GM04503 (cell line): ENCODE data around the gene SRPK3.
"Not testable (repeated sequence)": the region's sequence is repeated elsewhere in the genome, so short reads cannot be mapped to it uniquely, and the experiment has no call there.

ENCODE experiments used
- DNase-seq: peaks from one replicate; pipeline ENCODE4 v3.0.0-alpha.2; 2012; ENCODE audit warnings: low read depth

Gene SRPK3

GRCh38 chrX:153807976-153808375 is 27.1 kb downstream of the SRPK3 start:
- no peak for DNase-seq

DNA sequence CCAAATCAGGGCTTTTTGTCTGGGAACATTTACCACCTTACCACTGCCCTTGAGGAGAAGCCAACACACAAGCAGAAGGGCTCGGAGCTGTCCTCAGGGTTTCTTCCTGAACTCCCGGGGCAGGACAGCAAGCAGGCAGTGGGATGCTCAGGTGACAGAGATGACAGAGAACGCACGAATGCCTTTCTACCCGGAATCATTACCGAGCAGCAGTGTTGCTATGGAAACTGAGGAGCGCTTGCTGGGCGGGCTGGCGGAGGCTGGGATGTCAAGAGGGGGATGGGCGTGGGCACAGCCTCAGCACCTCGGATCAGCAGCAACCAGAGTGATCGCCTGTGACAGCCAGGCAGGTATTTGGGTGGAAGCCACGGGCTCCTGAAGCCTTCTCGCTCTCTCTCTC is 31.4 kb downstream of the SRPK3 start:
- DNase-seq: no peak

GRCh38 chrX:153813161-153813560 is 32.3 kb downstream of the SRPK3 start:
- DNase-seq: no peak

DNA sequence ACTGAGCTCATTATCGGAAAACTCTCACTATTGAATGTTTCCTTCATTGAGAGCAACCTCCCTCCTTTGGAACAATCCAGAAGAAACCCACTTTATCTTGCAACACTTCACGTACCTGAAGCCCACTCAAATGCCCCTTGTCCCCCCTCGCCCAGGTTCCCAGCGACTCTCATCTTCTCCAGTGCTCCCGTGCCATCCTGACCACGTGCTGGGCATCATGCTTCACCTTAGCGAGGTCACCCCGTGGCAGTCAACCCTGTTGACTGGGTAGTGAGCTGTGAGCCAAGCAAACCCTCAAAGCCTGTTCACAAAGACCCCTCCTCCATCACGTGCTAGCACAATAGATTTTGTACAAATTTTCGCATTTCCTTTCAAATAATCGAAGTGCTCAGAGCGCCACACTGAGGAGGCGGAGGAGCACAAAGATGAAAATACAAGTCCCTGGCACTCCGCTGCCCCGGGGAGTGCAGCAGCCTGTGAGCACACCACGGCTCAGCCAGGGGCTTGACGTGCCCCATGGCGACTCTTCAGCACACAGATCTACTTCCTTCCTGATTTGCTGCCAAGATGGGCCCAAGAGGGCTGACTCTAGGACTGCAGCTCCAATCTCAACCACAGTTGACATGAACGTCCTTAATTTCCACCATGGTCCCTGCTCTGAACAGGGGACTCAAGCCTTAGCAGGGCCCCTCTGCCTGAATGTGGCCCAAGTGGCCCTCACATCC is 33.9 kb downstream of the SRPK3 start:
- DNase-seq: no peak

GRCh38 chrX:153816831-153817690 is 36.2 kb downstream of the SRPK3 start:
- no peak for DNase-seq

DNA sequence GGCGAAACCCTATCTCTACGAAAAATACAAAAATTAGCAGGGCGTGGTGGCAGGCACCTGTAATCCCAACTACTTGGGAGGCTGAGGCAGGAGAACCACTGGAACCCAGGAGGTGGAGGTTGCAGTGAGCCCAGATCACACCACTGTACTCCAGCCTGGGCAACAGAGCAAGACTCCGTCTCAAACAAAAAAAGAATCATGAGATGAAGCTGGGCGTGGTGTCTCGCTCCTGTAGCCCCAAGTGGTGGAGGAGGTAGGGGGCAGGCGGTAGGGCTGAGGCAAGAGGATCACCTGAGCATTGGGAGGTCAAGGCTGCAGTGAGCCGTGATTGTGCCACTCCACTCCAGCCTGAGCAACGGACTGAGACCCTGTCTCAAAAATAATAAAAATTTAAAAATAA is 37.2 kb downstream of the SRPK3 start:
- not testable (repeated sequence) for DNase-seq

GRCh38 chrX:153818571-153819383 is 37.9 kb downstream of the SRPK3 start:
- no peak for DNase-seq

DNA sequence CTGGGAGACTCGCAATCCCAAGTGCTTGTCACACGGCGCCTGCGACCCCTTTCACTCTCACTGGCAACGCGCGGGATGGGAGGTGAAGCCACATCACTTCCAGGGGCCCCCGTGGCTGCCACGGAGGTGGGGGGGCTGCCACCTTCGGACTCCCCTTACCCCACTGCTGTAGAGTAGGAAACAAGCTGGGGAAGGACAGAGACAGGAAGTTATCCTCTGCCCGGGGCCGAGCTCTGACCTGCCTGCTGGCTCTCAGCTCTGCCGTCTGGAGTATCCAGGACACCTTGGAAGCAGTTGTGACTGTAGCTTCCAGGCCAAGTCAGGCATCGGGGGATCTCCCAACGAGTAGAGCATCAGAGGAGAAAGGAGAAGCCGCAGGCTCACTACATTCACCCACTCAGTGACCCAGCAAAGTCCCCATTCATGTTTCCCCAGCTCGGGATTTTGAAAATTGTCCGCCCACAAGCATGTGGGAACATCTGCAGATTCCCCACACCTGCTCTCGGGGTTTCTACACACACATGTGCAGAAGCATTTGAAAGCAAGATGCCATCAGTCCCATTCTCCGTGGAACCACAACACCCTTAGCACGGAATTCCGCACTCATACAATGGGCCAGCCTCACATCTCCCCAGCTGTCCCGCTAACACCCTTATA is 38.7 kb downstream of the SRPK3 start:
- DNase-seq: no peak

DNA sequence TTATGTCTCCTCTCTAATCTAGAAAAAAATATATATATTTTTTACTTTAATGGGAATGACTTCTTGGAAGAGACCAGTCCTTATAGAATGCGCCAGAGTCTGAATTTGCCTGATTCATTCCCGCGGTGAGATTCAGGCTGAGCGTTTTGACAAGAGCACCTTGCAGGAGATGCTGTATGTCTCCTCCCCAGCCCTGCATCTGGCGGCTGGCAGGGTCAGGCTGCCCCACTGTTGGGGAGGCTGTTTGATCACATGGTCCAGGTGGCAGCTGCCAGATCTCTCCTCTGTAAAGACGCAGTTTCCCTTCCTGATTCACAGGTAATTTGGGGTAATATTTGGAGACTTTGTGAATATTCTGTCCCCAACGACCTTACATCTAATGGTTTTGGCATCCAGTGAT is 39.8 kb downstream of the SRPK3 start:
- no peak for DNase-seq

DNA sequence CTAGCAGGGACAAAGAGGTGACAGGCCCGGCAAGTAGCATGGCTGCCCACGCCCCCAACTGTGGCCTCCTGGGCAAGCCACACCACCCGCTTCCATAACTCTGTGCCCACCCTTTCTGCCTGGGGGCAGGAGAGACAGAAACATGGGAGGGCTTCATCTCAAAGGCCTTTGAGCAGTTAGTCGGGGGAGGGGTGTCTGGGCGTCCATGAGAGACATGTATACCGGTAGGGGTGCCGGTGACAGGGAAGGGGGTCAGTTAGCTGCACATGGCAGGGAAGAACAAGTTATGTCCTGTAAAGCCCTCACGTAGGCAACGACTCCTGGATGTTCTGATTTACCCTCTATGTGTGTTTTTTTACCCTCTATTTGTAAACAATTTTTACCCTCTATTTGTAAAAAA is 40.2 kb downstream of the SRPK3 start:
- DNase-seq: no peak

- no peak for DNase-seq
These were observed 43.5 kb downstream of the SRPK3 start for GRCh38 chrX:153824348-153824747.

DNA sequence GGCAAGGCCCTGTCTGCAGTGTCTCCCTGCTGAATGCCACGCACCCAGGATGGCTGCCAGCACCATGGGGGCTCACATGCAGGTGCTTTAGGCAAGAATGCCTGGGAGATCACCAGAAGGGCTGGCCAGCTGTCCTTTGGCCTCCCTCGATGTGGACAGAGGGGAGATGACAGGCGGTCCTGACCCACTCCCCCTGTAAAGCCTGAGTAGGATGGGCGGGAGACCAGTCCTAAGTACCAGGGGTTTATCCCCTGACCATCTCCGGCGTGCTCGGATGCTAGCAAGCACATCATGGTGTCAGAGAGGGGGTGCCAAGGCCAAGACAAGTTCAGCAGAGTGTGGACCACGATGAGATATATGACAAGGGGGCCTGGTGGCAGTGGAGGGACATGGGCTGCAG is 44.2 kb downstream of the SRPK3 start:
- DNase-seq: no peak

DNA sequence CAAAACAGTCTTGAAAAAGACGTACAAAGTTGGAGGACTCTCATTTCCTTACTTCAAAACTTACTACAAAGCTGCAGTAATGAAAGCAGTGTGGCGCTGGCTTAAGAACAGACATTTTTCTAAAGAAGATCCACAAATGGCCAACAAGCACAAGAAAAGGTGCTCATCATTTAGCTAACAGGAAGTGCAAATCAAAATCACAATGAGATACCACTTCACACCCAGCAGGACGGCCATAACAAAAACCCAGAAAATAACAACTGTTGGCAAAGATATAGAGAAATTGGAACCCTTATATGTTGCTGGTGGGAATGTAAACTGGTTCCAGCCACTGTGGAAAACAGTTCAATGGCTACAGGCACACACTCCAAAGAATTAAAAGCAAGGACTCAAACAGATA is 46.2 kb downstream of the SRPK3 start:
- DNase-seq: no peak

GRCh38 chrX:153827903-153828302 is 47.1 kb downstream of the SRPK3 start:
- DNase-seq: no peak

- no peak for DNase-seq
These were observed 47.5 kb downstream of the SRPK3 start for GRCh38 chrX:153828308-153828707.

DNA sequence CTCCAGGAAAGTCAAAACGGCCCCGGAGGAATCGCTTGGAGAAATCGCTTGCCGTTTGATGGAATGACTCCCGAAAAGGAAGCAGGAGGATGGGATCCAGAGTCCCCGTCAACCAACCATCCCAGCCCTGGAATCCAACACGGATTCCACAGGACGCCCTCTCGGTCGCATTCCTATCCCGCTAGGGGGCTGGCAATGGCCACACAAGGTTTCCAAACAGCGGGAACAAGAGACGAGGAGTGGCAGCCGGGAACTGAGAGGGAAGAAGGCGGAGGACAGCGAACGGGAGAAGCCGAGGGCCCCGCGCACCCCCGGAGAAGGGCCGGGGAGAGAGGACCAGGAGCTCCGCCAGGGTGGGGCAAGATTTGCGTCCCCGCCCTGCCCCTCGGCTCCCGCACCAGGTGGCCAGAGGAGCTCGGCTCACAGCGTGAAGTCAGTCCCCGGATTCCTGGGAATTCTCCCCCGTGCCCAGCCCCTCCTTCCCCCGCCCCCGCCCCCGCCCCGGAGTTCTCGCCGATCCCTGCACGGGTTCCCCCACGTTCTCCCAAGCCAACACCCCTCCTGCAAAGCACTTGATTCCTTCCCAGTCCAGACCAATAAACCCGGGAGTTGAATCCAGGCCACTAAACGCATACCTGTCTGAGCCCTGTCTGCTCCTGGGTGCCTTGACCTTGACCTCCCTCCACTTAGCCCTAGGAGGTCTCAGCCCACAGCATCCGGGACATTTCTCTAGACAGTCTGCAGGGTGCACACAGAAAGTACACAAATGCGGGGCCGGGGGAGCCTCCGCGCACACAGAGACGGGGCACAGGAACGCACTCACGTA is 48.1 kb downstream of the SRPK3 start:
- DNase-seq: no peak

DNA sequence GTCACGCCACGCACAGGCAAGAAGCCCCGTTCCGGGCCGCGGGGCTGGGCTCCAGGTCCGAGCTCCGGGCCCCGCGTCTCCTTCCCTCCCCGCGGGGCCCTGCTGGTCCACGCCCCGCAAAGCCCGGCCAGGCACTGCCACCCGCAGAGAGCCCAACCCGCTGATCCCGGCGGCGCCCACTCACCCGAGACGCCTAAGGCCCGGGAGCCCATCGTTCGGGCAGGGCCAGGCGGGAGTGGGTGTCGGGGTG is 48.6 kb downstream of the SRPK3 start:
- no peak for DNase-seq

- no peak for DNase-seq
These were observed 49.2 kb downstream of the SRPK3 start, which contains the start of gene PDZD4 for GRCh38 chrX:153829799-153830639. Gene PDZD4 (minus strand): TSS chrX:153830544. CDS start chrX:153830298, 246 bp downstream.

- DNase-seq: no peak
These were observed 50.0 kb downstream of the SRPK3 start for GRCh38 chrX:153830640-153831428.
